HG03571 (cell line): ENCODE data around the gene TRA2B.
"Not testable (repeated sequence)": the region's sequence is repeated elsewhere in the genome, so short reads cannot be mapped to it uniquely, and the experiment has no call there.

Source experiments
- ATAC-seq: cut with Tn5 transposase; IDR thresholded peaks from one replicate; pipeline ENCODE4 v1.9.1; 2021; ENCODE audit not compliant: unreplicated experiment

The TRA2B gene

DNA sequence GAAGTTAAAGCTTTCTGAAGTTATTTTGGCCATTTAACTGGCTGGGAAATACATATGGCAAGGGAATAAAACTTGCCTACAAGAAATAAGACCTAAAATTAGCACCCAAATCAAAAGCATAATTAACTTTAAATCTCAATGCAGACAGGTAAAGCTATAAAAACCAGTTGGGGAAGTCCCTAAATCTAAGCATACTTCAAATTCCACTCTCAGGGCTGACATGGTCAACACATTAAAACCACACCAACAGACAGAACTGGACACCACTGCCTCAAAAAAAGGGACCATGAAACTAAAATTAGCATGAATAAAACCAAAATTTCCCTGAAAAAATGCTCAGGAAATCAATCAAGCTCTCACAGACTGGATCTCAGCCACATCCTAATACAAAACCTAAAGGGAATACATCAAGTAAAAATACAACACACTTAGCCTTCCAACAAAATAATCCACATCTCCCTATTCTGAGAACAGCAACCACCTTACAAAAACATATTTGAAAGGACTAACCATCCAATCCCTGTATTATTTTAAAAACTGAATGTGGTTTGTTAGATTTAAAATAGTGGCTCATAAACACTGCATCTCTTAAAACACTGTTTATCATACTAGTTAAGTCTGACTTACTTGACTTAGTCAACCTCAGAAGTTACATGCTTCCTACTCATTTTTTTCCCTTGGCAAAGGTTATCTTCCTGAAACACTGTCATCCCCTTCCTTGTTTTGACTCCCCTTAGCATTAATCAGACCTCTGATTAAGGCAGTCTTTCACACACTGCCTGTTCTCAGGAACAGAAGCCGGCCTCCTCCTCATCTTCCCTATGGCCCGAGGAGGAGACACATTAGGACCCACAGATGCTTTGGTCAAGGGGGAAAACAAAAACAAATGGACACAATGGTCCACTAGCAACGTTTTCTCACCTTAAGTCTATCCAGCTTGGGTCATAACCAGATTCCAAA, 8.3 kb downstream of the TRA2B start:
- no peak for ATAC-seq

DNA sequence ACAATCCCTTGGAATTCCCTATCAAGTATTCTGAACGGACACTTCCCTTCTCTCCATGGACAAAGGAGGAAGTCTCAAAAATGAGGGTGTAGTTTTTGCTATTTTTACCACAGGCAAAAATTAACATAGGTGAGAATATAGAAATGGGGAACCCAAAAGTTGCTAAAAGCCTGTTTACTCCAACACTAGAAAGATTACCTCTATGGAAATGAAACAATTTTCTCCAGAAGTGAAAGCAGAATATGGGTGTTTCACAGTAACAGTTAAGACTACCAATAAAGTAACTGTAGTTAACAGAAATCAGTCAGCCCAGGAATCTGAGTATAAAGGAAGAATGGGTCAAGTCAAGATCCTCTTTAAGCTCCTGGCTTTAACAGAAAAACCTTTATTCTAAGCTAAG, 9.3 kb downstream of the TRA2B start:
- no peak for ATAC-seq

DNA sequence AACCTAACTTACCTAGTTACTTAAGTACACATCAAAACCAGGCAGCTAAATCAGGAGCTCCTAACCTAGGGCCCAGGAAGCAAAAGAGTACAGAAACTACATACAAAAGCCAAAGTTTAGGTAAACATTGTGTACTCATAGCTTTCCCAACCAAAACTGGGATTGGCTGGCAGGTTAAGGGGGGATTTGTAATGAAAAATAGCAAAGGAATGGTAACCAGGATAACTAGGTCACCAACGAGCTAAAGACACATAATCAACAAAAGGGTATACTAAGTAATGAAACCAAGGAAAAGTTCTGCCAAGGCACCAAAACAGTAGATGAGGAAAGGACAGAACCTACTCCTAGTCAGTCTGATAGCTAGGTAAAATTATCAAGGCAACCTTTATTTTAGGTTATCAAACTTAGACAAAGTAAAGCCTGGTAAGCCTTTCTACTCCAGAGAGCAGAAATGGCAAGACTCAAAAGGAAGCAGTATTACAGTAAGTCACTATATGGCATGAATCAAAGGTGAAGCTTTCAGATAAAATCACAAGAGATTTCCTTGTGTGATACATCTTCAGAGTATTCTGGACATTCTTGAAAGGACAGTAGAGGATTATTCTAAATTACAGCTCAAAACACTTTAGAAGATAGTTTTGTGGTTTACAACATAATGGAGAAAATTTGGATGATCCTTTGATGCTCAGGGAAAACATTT, 10.2 kb downstream of the TRA2B start:
- ATAC-seq = no peak

DNA sequence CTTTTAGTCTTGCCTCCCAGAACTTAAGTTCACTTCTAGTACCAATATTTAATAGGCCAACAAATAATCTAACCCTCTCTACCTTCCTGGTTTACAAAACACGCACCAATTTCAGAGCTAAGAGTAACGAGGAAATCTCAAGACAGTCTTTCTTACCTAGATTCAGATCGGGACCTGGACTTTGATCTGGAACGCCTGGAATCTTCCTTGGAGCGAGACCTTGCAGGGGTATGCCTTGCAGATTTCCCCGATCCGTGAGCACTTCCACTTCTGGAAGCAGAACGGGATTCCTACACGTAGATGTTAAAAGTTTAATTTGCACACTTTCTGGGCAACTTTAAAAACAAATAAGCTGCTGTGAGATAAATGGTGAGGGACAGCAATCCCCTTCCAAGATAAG, 11.4 kb downstream of the TRA2B start:
- no peak for ATAC-seq

- ATAC-seq = no peak
Observed at GRCh38 chr3:185925353-185925752, 12.5 kb downstream of the TRA2B start.

- ATAC-seq = no peak
Observed at GRCh38 chr3:185924375-185924774, 13.4 kb downstream of the TRA2B start.

- ATAC-seq = no peak
Observed at GRCh38 chr3:185920184-185920583, 17.6 kb downstream of the TRA2B start.

- ATAC-seq = no peak
Observed at GRCh38 chr3:185916042-185916833, 21.6 kb downstream of the TRA2B start.

DNA sequence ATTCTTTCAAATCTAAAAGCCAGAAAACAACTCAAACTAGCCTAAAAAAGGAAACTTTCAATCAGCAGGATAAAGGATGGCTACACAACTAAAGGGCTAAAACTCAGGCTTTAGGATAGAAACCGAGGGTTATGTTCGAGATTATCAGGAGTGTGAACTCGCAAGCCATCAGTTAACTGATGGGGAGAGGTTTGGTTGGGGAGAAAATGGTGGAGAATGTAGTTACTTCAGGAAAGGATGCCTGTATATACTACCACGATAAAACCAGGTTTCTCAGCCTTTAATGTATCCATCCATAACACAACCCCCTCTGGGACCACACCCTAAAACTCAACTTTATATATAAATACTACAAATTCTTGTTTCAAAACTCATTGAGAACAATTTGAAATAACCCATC, 22.2 kb downstream of the TRA2B start:
- ATAC-seq = no peak

DNA sequence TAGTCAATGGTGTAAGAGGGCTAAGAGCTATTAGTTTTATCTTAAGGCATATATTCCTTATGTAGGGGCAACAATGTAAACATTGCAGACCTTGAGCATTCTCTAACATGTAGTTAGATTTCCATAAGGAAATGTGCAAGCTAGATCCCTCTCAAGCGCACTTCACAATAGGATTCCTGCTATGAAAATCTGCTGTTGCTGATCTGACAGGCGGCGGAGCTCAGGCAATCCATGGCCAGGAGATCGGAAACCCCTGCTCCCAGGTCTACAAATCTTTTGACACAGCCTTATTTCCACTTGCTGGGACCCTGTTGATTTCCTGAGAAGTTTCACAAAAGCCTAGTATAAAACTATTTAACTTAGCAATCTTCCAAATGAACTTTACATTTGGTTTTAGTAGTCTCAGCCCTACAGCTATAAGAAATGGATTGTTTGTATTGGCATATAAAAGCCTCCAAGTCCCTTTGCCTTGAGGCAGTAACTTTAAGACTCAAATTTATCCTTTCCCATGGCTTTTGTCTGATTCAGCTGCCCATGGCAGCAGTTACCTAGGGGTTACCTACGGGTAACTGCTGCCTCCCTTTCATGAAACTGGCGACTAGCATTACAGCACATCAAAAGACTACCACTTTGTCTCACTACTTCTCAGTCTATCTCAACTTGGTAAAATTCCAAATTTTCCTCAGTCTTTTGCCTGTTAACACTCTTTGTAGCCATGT, 22.7 kb downstream of the TRA2B start:
- ATAC-seq = no peak

DNA sequence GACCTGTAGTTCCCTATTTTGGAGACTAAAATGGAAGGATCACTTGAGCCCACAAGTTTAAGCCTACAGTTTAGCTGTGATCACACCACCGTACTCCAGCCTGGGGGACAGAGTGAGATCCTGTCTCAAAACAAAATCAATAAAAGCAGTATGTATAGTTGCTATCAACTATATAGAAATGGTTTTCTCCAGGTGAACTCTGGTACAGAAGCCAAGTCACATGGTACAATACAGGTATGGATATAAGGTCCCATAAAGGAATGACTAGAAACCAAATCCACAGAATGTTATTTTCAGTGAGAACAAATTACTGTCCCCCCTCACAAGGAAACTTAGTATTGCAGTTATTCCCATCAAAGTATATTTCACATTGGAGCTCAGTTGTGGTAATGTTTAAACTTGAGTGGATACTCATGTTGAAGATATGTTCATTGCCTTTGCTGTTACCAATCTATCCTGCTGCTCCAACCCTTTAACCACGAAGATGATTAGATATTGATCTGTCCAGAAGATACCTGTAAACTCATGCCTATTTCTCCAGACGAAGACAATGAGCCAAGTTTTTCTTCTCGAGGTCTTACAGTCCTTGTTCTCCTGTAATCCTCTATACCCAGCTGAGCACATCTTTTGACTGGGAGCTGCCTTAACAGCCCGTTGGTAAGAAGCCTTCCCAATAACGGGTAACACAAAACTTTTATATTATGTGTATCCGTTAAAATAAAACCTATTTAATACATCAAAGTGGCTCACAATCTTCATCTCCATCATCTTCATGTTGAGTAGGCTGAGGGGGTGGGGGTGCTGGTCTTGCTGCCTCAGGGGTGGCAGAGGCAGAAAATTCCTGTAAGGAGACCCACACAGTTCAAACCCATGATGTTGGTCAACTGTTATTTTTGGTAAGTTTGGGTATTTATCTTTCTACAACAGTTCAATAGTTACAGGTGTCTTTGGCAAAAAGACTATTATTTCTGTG, 24.6 kb downstream of the TRA2B start:
- no peak for ATAC-seq

GRCh38 chr3:185912512-185912911, 25.3 kb downstream of the TRA2B start:
- ATAC-seq = no peak

DNA sequence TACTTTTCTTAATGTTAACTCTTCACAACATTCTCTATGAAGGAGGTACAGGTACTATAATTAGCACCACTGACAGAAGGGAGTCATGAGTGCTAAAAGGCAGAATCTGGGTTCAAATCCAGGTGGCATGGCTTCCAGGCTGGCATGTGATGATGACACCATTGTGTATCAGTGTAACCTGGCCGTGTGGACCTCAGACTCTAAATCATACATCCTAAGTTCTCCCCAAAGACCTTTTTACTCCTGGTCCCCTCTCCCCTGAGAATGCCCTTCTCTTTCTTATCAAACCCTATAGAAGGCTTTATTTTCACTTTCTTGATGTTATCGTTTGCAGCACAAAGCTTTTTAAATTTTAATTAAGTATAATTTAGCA, 26.8 kb downstream of the TRA2B start:
- not testable (repeated sequence) for ATAC-seq

DNA sequence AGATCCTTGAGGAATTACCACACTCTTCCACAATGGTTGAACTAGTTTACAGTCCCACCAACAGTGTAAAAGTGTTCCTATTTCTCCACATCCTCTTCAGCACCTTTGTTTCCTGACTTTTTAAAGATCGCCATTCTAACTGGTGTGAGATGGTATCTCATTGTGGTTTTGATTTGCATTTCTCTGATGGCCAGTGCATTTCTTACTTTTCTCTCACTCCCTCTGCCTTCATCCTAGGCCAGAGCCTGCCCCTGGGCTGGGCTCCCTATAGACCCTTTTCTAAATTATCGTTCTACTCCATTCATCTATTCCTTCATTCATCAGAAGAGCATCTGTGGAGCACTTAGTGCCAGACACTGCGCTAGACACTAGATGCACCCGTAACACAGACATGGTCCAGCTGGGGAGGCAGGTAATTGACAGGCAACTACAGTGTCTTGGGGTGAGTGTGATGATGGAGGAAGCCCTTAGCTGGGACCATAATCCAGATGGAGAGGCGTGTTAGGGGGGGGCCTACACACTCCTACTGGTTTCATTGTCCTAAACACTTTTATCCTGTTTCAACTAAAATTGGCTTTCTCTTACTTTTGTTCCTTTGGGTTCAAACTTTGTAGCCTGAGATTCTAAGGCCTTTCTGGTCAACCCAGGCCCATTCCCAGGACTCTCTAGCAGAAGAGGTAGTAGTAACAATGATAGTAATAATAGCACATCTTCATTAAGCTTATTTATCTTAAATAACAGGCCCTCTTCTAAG, 27.3 kb downstream of the TRA2B start:
- ATAC-seq = not testable (repeated sequence)

DNA sequence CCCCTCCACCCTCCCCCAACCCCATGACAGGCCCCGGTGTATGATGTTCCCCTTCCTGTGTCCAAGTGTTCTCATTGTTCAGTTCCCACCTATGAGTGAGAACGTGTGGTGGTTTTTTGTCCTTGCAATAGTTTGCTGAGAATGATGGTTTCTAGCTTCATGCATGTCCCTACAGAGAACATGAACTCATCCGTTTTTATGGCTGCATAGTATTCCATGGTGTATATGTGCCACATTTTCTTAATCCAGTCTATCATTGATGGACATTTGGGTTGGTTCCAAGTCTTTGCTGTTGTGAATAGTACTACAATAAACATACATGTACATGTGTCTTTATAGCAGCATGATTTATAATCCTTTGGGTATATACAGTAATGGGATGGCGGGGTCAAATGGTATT, 27.9 kb downstream of the TRA2B start:
- ATAC-seq = not testable (repeated sequence)

DNA sequence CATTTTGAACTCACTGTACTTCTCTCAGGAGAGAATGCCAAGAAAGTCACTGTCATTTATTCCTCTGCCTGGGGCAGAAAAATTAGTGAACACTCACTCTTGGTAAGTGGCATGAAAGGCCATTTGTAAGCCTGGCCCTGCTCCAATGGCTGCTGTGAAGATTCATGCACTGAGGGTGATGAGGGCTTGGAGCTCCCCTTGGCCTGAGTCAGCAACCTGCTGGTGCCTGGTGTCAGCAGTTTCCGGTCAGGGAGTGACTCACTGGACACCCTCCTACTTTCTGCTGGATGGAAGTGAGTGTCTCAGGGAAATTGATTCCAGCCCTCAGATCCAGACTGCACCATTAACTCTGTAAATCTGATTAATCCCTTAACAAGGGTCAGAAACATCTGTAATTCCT, 37.6 kb downstream of the TRA2B start:
- ATAC-seq = no peak

GRCh38 chr3:185896636-185897035, 41.2 kb downstream of the TRA2B start:
- no peak for ATAC-seq

DNA sequence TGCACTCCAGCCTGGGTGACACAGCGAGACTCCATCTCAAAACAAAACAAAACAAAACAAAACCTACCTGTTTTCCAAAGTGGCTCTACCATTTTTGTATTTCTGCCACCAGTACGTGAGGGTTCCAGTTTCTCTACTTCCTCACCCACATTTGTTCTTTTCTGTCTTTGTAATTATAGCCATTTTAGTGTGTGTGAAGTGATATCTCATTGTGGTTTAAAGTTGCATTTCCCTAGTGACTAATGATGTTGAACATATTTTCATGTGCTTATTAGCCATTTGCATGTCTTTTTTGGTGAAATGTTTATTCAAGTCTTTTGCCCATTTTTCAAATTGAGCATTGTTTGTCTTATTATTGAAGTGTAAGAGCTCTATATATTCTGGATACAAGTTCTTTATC, 50.7 kb downstream of the TRA2B start:
- no peak for ATAC-seq

GRCh38 chr3:185884641-185885040, 53.2 kb downstream of the TRA2B start:
- no peak for ATAC-seq
